ENCODE measurements around the gene MSL3B.
A peak's percentile ranks its signal among the peaks of the same experiment; 100 is the strongest.

DNA sequence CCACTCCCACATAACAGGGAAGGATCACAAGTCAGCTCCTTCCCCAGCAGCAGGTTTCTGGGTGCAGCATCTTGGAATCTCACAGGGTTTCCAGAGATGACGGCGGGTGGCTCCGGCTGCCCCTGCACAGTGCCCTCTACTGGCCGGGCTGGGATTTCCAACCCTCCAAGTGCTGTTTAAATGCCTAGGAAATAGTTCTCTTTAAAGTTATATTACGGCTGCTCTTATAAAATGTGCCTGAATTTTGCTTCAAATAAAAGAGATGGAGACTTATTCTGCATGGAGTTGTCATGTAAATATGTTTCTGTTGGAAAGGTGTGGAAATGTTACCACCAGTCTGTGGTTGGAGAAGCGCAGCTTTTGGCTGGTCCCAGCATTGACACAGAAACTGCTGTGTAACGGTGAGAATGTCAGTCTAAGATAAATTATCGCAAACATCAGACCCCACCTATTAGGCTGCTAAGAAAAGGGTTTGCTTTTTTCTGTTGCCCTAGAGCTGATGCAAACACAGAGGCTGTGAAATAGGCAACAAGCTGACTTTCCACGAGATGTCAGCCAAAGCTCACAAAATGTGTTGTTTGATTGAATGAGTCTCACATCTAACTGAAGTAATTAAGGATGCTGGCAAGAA is 10.6 kb downstream of the MSL3B start:
- TF ChIP-seq CTCF (conservative IDR thresholded peaks at IDR 0.05) (peak; percentile 84), EZH2 (IDR thresholded peaks at IDR 0.05; ENCODE audit: low read depth) (no peak)

Data from PC-9 (cell line).